ENCODE results near the gene RMI2.

The RMI2 gene

DNA sequence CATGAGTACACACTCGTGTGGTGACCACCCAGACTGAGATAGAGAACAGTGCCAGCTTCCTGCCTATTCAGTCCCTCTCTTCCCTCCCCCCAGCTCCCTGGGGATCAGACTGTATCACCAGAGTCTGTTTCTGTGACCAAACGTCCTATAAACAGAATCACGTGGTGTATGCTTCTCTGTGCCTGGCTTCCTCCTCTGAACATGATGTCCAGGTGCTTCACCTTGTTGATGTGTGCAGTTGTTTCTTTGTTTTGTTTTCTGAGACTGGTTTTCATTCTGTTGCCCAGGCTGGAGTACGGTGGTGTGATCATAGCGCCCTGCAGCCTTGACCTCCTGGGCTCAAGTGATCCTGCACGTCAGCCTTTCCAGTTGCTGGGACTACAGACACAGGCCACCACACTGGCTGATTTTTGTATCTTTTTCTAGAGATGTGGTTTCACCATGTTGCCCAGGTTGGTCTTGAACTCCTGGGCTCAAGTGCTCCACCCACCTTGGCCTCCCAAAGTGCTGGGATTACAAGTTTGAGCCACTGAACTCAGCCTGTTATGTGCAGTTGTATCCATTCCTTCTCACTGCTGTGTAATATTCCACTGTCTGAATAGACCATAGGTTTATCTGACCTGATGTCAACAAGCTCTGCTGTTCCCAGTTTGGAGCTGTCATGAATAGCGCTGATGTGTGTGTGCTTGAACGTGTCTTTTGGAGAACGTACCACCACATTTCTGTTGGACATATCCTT lies 35.2 kb upstream of the RMI2 start:
- DNase-seq (ENCODE audit: low read depth), result no peak

DNA sequence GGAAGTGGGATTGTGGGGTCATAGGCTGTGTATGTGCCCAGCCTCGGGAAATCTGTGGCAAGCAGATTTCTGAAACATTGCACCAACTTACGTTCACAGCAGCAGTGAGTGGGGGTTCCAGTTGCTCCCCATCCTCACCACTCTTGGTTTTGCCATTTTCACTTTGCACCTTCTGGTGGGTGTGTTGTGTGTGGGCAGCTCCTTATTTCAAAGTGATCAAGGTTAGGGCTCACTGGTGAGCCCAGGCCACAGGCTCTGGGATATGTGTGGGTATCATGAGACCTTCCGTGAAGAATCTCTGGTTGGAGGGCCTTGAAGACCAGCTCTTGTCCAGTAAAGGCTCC lies 34.7 kb upstream of the RMI2 start:
- DNase-seq (ENCODE audit: low read depth), result no peak

DNA sequence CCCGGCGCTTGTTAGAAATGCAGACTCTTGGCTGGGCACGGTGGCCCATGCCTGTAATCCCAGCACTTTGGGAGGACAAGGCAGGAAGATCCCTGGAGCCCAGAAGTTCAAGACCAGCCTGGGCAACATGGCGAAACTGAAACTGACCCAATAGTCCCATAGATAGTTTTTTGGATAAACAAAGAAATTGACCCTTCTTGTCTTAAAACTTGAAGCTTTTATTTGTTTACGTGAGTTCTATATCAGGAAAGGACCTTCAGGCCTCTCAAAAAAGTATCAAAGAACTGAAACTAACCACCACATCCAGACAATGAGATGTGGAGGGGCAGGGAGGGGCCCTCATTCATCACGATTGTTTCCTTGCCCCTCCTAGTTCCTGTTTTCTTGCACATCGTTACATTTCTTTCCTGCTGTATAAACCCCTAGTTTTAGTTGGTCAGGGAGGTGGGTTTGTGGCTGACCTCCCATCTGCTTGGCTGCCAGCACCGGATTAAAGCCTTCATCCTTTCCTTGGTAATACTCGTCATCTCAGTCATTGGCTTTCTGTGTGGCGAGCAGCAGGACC lies 34.2 kb upstream of the RMI2 start:
- no peak for DNase-seq (ENCODE audit: low read depth)

DNA sequence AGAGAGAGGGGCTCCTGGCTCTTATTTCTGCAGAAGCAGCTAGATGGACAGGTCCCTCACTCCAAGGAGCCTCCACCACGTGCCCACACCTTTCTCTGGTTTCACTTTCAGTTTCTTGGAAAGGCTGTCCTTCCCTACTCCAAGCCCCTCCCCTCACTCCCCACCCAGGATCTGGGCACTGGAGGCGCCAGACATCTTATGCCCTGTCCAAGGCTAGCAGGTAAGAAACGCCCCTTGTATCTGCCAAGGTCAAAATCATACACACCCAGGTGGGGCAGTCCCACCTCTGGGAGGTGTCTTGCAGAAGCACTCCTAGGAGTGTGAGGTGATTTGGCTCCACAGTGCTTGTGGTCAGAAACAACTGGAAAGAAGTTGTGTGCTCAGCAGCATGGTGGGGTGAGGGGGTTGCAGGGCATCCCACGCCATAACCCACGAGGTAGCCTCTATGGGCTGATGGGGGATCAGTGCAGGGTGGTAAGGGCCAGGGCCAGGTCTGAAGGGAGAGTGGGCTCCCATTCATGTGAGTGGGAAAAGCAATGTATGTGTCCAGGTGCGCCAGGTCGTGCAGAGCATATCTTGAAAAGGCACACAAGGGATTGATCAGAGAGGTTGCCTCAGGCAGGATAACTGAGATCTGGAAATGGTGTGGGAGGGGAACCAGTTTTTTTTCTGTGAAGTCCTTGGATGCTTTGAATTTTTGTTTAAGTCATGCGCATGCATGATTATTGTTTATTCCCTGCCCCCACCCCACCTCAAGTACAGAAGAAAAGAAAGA lies 32.4 kb upstream of the RMI2 start:
- DNase-seq (ENCODE audit: low read depth), result no peak

DNA sequence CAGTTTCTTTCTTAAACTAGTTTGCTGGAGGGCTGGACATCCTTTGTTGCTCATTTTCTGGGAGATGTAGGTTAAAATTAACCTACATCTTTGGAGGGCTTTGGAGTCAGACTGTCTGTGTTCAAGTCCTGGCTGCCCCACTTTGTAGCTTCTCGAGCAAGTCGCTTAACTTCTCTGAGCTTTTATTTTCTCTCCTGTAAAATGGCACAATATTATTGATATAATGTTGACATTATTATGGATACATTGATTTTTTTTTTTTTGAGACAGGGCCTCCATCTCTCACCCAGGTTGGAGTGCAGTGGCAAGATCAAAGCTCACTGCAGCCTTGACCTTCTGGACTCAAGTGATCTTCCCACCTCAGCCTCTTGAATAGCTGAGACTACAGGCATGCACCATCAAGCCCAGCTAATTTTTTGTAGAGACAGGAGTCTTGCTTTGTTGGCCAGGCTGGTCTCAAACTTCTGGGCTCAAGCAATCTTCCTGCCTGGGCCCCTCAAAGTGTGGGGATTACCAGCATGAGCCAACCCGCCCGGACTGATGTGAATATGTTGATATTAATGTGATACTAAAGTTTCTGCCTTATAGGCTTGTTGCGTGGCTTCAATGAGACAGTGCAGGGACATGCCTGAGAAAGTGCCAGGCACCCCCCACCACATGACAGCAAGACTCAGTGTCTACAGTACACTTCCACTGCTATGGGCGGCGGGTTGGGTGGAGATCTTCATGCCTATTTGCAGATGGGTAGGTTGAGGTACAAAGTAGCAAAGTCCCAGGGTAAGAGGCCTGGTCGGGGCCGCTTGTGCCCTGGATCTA lies 31.6 kb upstream of the RMI2 start:
- DNase-seq (ENCODE audit: low read depth), result no peak

DNA sequence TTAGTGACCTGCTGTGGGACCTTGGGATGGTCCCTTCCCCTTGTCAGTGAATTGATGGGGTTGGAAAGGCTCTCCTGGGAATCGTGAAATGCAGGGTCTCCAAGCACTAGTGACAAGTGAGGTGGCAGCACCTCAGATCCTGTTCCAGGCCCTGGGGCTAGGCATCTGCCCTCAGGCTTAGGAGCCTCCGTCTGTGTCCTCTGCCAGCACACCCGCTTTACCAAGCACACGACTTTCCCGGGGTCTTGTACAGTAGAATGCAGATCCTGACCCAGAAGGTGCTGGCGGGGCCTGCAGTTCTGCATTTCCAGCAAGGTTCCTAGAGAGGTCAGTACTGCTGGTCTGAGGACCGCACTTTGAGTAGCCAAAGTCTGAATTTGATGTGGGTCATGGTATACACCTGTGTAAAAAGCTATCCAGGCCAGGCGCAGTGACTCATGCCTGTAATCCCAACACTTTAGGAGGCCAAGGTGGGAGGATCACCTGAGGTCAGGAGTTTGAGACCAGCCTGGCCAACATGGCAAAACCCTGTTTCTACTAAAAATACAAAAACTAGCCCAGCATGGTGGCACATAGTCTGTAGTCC lies 30.9 kb upstream of the RMI2 start:
- DNase-seq (ENCODE audit: low read depth), result no peak

DNA sequence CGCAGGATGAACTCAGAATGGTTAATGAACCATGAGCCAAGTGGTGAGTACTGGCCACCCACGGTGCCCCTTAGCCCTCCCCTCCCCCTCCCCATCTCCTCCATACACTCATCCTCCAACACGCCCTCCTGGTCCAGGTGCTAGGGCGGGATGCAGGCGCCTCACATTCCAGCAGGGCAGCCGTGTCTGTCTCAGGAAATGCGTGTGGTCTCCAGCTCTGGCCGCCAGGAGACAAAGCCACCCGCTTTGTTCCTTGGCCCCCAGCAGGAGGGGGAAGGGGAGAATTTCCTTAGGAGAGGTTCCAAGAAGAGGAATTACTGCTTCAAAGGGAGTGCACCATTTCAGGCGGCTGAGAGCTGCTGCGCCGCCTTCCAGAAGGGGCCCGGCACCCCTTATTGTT lies 29.7 kb upstream of the RMI2 start:
- no peak for DNase-seq (ENCODE audit: low read depth)

DNA sequence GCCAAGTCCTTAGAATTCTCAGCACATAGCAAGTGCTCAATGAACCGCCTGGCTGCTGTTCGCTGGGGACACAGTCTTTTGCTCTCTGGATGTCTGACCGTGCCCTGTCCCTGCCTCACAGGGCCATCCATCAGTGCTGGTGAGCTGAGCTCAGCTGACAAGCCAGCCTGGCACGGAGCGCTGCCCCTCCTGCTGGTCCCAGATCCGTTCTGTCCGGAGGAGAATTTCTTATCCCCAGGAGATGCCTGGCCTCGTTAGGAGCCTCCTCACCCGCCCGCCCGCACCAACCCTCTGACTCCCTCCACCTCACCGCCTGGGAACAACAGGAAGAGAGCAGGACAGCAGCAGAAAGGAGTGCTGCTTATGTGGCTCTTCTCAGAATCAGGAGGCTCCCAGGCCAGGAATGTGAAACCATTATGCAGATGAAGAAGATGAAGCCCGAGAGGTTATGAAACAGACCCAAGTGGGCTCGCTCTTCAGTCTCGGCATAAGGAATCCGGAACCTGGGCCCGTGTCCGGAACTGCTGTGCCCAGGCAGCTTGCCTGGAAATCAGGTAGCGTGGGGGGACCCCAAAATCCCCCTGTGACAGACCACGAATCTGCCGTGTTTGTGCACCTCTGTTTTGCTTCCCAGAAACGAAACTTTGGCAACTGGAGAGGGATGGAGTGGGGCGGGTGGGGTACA lies 28.8 kb upstream of the RMI2 start:
- no peak for DNase-seq (ENCODE audit: low read depth)

DNA sequence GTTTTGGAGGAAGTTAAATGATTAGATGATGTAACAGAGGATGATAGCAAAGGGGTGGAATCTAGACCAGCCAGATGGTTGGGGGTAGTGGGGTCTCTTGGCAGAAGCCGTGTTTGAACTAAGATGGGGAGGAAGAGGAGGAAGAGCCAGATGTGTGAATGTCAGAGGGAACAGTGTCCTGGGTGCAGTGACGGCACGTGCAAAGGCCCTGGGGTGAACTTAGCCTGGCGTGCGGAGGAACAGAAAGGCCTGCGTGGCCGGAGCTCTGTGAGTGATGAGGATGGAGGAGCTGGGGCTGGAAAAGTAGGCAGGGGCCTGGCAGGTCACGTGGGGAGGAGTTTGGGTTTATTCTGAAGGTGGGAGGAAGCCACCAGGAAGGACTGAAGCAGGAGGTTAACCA lies 26.4 kb upstream of the RMI2 start:
- no peak for DNase-seq (ENCODE audit: low read depth)

DNA sequence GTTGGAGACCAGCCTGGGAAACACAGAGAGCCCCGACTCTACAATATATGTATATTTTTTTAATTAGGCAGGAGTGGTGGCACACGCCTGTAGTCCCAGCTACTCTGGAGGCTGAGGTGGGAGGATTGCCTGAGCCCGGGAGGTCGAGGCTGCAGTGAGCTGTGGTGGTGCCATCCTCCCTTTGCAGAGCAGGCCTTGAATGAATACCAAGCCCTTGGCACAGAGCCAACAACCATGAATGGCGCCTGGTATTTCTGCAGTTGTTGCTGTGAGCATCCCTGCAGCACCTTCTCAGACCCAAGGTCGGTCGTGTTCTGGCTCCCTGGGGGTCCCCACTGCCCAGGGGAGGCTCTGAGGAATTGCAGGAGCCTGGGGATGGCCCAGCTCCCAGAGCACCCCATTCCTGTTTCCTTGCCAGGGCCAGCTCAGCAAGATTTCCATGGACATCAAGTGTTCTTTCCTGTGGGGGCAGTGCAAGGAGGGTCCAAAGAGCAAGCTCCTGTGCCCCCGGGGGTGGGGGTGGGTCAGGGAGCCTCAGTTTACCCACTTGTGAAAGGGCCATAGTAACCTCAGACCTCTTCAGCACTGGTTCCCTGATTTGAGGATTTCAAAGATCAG lies 25.6 kb upstream of the RMI2 start:
- DNase-seq (ENCODE audit: low read depth), result no peak

DNA sequence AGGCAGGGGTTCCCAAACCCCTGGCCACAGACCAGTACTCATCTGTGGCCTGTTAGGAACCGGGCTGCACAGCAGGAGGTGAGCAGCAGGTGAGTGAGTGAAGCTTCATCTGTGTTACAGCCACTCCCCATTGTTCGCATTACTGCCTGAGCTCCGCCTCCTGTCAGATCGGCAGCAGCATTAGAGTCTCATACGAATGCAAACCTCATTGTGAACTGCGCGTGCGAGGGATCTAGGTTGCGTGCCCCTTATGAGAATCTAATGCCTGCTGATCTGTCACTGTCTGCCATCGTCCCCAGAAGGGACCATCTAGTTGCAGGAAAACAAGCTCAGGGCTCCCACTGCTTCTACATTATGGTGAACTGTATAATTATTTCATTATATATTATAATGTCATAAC lies 25.1 kb upstream of the RMI2 start:
- DNase-seq (ENCODE audit: low read depth), result no peak

DNA sequence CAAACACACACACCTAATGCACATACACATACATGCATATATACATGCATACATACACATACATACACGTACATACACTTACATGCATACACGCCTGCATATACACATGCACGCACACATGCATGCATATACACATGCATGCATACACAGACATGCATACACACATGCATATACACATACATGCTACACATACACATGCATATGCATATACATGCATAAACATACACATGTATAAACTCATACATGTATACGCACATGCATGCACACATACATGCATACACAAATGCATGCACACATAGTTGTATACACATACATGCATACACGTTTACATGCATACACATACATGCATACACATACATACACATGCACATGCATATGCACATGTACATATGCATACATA lies 23.6 kb upstream of the RMI2 start:
- no peak for DNase-seq (ENCODE audit: low read depth)

DNA sequence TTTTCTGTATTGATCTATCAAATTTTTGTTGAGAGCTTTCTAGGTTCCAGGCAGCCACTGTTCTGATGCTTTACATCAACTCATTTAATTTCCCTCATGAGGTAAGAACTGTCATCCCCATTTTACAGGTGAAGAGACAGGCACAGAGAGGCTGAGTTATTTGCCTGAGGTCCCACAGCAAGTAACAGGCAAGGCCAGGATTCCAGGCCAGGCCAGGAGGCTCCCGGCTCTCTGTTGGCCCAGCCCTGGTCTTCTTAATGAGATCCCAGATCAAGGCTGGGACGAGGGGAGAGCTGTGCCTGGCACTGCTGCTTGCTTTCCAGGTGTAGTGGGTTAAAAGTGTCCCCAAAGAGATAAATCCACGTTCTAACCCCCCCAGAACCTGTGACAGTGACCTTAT lies 22.4 kb upstream of the RMI2 start:
- no peak for DNase-seq (ENCODE audit: low read depth)

DNA sequence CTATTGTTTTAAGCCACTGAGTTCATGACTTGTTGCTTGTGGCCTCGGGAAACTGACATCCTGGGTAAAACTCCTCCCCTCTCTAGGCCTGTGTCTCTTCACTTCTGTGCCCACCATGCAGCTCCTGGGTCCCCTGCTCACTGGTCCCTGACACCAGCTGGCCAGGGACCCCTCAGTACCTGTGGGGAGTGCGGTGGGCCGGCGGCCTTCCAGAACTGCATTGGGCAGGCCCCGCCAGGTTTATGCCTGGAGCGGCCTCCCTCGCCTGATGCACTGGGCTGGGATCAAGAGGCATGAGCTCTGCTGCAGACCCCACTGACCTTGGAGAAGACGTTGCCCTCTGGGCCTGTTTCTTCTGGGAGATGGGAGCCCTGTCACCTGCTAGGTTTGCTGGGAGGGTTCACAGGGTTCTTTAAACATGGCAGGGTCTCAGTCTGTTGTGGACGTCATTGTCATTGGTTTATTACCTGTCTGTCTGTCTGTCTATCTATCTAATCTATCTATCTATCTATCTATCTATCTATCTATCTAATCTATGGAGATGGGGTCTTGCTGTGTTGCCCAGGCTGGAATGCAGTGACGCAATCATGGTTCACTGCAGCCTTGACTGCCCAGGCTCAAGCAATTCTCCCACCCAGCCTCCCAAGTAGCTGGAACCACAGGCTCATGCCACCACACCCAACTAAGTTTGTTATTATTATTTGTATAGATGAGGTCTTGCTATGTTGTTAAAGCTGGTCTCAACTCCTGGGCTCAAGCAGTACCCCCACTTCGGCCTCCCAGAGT lies 21.5 kb upstream of the RMI2 start:
- DNase-seq (ENCODE audit: low read depth), result no peak

DNA sequence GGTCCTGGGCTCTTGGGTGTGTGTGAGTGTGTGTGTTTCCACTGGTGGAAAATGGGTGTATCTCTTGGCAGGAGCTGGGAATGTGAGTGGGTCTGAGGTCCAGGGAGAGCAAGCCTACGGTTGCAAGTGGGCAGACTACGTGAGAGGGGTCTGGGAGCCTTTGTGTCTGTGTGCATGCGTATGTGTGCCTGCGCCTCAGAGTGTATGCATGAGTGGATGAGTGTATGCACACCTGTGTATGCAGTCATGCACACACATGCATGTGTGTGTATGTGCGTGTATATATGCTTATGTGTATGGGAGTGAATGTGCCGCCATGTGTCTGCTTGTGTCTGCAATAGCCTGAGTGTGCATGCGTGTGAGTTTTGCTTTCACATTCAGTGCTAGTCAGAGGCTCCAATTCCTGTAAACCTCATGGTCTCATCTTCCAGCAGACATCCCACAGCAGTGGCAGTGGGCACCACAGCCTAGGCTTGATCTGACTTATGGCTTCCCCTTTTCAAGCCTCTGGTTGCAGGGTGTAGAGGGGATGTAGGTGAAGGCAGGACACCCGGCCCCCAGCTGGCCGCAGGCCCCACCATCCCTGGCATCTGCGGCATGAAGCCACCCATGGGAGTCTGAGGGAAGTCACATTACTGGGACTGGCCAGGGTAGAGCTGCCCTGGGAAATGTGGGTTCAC lies 19.7 kb upstream of the RMI2 start:
- DNase-seq (ENCODE audit: low read depth), result no peak

DNA sequence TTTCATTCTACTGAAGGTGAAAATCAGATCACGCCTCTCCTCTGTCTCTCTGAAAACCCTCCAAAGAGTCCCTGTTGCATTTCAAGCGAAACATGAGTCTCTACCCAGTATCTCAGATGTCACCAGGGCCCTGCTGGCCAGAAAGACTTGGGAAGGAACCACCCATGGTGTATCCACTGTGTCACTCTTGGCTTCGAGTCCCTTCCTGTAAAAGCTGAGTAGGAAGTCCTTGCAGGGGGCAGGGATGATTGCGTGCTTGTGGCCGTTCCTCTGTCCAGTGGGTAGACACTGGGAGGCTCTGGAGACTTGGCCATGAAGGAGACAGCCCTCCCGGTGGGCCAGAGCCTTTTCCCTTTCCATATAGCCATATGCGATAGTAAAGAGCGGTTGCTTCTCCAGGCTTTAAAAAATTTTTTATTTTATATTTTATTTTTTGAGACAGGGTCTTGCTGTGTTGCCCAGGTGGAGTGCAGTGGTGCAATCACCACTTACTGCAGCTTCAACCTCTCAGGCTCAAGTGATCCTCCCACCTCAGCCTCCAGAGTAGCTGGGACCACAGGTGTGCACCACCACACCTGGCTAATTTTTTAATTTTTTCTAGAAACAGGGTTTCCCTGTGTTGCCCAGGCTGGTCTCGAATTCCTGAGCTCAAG lies 19.0 kb upstream of the RMI2 start:
- no peak for DNase-seq (ENCODE audit: low read depth)

DNA sequence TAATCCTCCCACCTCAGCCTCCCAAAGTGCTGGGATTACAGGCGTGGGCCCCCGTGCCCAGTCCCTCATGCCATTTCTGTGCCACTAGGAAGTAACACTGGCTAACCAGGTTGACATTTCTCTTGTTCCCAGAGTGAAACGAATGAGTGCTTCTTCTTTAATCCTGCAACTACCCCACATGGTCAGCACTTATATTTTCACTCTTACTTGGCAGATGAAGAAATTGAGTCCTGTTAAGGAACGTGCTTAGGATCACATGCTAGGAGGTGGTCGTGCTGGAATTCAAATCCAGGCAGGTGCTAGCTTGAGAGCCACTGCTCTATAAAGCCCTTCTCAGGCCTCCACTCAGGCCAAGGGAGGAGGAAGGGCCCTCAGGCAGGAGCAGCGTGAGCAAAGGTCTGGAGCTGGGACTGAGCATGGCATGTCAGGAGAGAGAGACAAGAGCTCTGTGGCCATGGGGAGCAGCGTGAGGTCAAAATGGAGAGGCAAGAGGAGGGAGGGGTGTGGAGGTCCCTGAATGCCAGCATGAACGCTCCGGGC lies 18.5 kb upstream of the RMI2 start:
- DNase-seq (ENCODE audit: low read depth), result no peak

DNA sequence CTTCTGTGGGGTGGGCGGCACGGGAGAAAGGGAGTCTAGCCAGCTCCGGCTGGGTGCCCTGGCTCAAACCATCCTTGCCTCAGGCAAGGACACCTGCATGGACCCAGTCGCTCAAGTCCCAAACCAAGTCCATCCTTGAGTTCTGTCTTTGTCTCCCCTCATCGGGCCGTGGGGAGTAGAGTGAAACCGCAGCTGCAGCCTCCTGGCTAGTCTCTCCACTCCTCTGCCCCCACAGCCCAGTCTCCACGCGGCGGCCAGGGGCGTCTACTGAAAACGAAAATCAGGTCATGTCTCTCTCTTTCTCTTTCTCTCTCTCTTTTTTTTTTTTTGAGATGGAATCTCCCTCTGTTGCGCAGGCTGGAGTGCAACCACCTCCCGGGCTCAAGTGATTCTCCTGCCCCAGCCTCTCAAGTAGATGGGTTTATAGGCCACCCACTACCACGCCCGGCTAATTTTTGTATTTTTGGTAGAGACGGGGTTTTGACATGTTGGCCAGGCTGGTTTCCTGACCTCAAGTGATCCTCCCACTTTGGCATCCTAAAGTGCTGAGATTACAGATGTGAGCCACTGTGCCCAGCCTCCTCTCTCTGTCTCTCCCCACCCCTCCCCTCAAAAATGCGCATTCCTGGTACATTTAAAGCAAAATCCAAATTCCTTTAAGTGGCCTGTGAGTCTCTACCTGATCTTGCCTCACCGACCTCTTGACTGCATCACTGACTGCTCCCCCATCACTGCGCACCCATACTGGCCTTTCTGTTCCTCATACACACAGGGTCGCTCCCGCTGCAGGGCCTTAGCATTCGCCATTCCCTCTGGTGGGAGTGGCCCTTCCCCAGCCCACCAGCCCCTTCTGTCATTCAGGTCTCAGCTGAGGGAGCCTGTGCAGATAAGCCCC lies 17.7 kb upstream of the RMI2 start:
- DNase-seq (ENCODE audit: low read depth), result no peak
